GM23338 (cell line): ENCODE results near the gene LYZL4. TPM values are rescaled to one million over a fixed set of nuclear protein-coding genes. Genes with fewer than 3 reads are reported as not detected.

Experiments used
- ATAC-seq: fragments of 200-7000 bp; cut with Tn5 transposase; 3 replicates; pipeline ENCODE4 v1.9.1; 2020
- DNase-seq: peaks from one replicate; pipeline ENCODE4 v3.0.0-alpha.2; 2015; ENCODE audit warnings: low spot score
- H2AFZ ChIP-seq: fragments of 200-600 bp; sonication (generic); 2 replicates; pipeline ENCODE4 v1.8.0; 2016; ENCODE audit warnings: antibody characterized with exemption, mild to moderate bottlenecking, moderate library complexity
- H3F3A ChIP-seq: fragments of 200-600 bp; sonication (generic); replicated peaks from 2 replicates; pipeline ENCODE4 v1.8.0; 2017; ENCODE audit warnings: antibody characterized with exemption, mixed run types, low read depth
- H3K27ac ChIP-seq: fragments of 200-600 bp; sonication (generic); 2 replicates; pipeline ENCODE4 v1.6.1; 2016; ENCODE audit warnings: low read depth
- H3K27me3 ChIP-seq: fragments of 200-600 bp; sonication (generic); 2 replicates; pipeline ENCODE4 v1.8.0; 2016; ENCODE audit warnings: mild to moderate bottlenecking, mixed run types, moderate library complexity; ENCODE audit not compliant: insufficient read depth
- H3K36me3 ChIP-seq: fragments of 200-600 bp; sonication (generic); 2 replicates; pipeline ENCODE4 v1.8.0; 2016; ENCODE audit warnings: mild to moderate bottlenecking; ENCODE audit not compliant: insufficient read depth
- H3K4me1 ChIP-seq: fragments of 200-600 bp; sonication (generic); 2 replicates; pipeline ENCODE4 v1.8.0; 2016; ENCODE audit warnings: mild to moderate bottlenecking, moderate library complexity; ENCODE audit not compliant: insufficient read depth
- H3K4me2 ChIP-seq: fragments of 200-600 bp; sonication (generic); 2 replicates; pipeline ENCODE4 v1.7.1; 2017; ENCODE audit warnings: mixed run types
- H3K4me3 ChIP-seq: fragments of 200-600 bp; sonication (generic); 2 replicates; pipeline ENCODE4 v1.6.1; 2016; ENCODE audit warnings: mixed run types
- H3K79me2 ChIP-seq: fragments of 200-600 bp; sonication (generic); replicated peaks from 2 replicates; pipeline ENCODE4 v1.8.0; 2017; ENCODE audit warnings: mild to moderate bottlenecking; ENCODE audit not compliant: insufficient read depth
- H3K9me2 ChIP-seq: fragments of 200-600 bp; sonication (generic); 2 replicates; pipeline ENCODE4 v1.8.0; 2017; ENCODE audit not compliant: insufficient read depth
- H4K20me1 ChIP-seq: fragments of 200-600 bp; sonication (generic); replicated peaks from 2 replicates; pipeline ENCODE4 v1.8.0; 2017; ENCODE audit warnings: mild to moderate bottlenecking; ENCODE audit not compliant: insufficient read depth
- H3K27ac Mint-ChIP-seq: 2 replicates; pipeline ENCODE4 v1.8.0; 2020; ENCODE audit warnings: inconsistent platforms, mild to moderate bottlenecking, moderate library complexity, mixed read lengths
- H3K27me3 Mint-ChIP-seq: 3 replicates; pipeline ENCODE4 v1.8.0; 2022; ENCODE audit warnings: low read depth, mild to moderate bottlenecking, moderate library complexity, mixed read lengths, inconsistent platforms; ENCODE audit not compliant: insufficient read depth, poor library complexity
- H3K36me3 Mint-ChIP-seq: 3 replicates; pipeline ENCODE4 v1.8.0; 2021; ENCODE audit warnings: low read depth, mild to moderate bottlenecking, inconsistent platforms, moderate library complexity, mixed read lengths
- H3K4me1 Mint-ChIP-seq: 3 replicates; pipeline ENCODE4 v1.8.0; 2020; ENCODE audit warnings: mild to moderate bottlenecking, inconsistent platforms, mixed read lengths
- H3K4me3 Mint-ChIP-seq: 3 replicates; pipeline ENCODE4 v1.8.0; 2021; ENCODE audit warnings: moderate library complexity, mild to moderate bottlenecking, inconsistent platforms, mixed read lengths
- H3K9me3 Mint-ChIP-seq: 3 replicates; pipeline ENCODE4 v1.8.0; 2020; ENCODE audit warnings: moderate library complexity, mild to moderate bottlenecking, inconsistent platforms, mixed read lengths
- CREB1 ChIP-seq: fragments of 250-450 bp; sonication (Bioruptor Pico); IDR thresholded peaks from 2 replicates; pipeline ENCODE4 v1.5.0; 2020; ENCODE audit warnings: low read depth, mild to moderate bottlenecking, moderate library complexity
- CTCF ChIP-seq, 2 experiments: fragments of 200-600 bp in 1 of 2; sonication (generic) in 1 of 2; conservative IDR thresholded peaks; 2 replicates each; pipeline versions ENCODE4 v1.5.1 to v1.6.1; 2016 to 2017; ENCODE audit warnings: antibody characterized with exemption in 2 of 2, low read depth in 2 of 2, mild to moderate bottlenecking in 2 of 2, moderate library complexity in 1 of 2
- ETS1 ChIP-seq: IDR thresholded peaks from 2 replicates; pipeline ENCODE4 v1.6.1; 2016; ENCODE audit warnings: antibody characterized with exemption
- EZH2 ChIP-seq: fragments of 200-600 bp; sonication (generic); IDR thresholded peaks from one replicate; pipeline ENCODE4 v1.8.0; 2017; ENCODE audit warnings: antibody characterized with exemption, mild to moderate bottlenecking, low read depth; ENCODE audit not compliant: unreplicated experiment
- EZH2phosphoT487 ChIP-seq: fragments of 200-600 bp; sonication (generic); IDR thresholded peaks from one replicate; pipeline ENCODE4 v1.8.1; 2018; ENCODE audit warnings: antibody characterized with exemption; ENCODE audit not compliant: unreplicated experiment
- JUNB ChIP-seq: IDR thresholded peaks from one replicate; pipeline ENCODE4 v1.6.1; 2016; ENCODE audit warnings: antibody characterized with exemption; ENCODE audit not compliant: unreplicated experiment
- NANOG ChIP-seq: IDR thresholded peaks from 2 replicates; pipeline ENCODE4 v1.6.1; 2016; ENCODE audit warnings: antibody characterized with exemption, borderline replicate concordance
- POLR2AphosphoS5 ChIP-seq: IDR thresholded peaks from 2 replicates; pipeline ENCODE4 v1.6.1; 2016; ENCODE audit warnings: antibody characterized with exemption, low read depth
- REST ChIP-seq: IDR thresholded peaks from one replicate; pipeline ENCODE4 v1.6.1; 2018; ENCODE audit warnings: antibody characterized with exemption; ENCODE audit not compliant: unreplicated experiment
- STAT1 ChIP-seq: IDR thresholded peaks from one replicate; pipeline ENCODE4 v1.6.1; 2016; ENCODE audit warnings: antibody characterized with exemption; ENCODE audit not compliant: unreplicated experiment
- ZNF114 ChIP-seq: fragments of 250-450 bp; sonication (Bioruptor Pico); IDR thresholded peaks from 2 replicates; pipeline ENCODE4 v1.5.0; 2020; ENCODE audit warnings: mild to moderate bottlenecking, moderate library complexity
- ZNF331 ChIP-seq: fragments of 250-450 bp; sonication (Bioruptor Pico); IDR thresholded peaks from 2 replicates; pipeline ENCODE4 v1.5.0; 2020; ENCODE audit warnings: low read depth, mild to moderate bottlenecking, moderate library complexity
- polyA plus RNA-seq: library from polyadenylated mRNA; unstranded; fragments of >200 nt; fragmentation: Nextera tagmentation; extraction: Ambion mirVana; gene quantifications from 2 replicates; pipeline ENCODE4 v1.2.1, GENCODE V29; 2016
- total RNA-seq: library from RNA; depleted of rRNA; stranded (reverse); fragments of >200 nt; shearing (Covaris generic); gene quantifications from 2 replicates; pipeline ENCODE4 v1.2.3, GENCODE V29; 2014

LYZL4 gene
- total and polyA plus RNA-seq, 2 experiments from 2014 or later: not detected

DNA sequence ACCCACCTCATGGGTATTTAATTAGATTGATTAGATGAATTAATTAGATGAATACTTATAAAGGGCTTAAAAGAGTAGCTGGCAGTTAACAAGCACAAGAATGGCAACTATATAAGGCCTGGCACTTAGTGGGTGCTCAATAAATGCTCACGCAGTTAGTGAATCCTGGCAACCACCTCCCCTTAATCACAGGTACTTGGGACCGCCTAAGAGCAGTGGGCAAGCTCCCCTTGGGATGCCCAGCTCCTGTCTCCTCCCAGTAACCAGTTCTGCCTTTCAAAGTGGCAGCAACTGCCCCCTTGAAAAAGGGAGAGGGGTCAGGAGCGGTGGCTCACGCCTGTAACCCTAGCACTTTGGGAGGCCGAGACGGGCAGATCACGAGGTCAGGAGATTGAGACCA is 4.6 kb downstream of the LYZL4 start:
- Histone ChIP-seq H3K27ac (no peak overlapping the region), H2AFZ (no peak overlapping the region), H4K20me1 (no peaks in the 10 kb centered on the region), H3K4me2 (no peak overlapping the region), H3F3A (no peaks in the 10 kb centered on the region), H3K36me3 (no peaks in the 10 kb centered on the region), H3K27me3 (no peaks in the 10 kb centered on the region), H3K9me2 (0 out of 2 replicates have a peak, but pooled peaks cover 3% of the 10 kb centered on the region), H3K4me1 (no peaks in the 10 kb centered on the region), H3K79me2 (no peaks in the 10 kb centered on the region), H3K4me3 (no peak overlapping the region)
- Mint-ChIP-seq H3K9me3 (no peaks in the 10 kb centered on the region; the same call in 1 of the 3 replicates), H3K27ac (no peak overlapping the region), H3K4me3 (no peak overlapping the region), H3K27me3 (peaks cover 2% of the 10 kb centered on the region), H3K36me3 (no peaks in the 10 kb centered on the region), H3K4me1 (no peaks in the 10 kb centered on the region)
- TF ChIP-seq ETS1 (no peak), ZNF331 (CRISPR knock-in tag) (no peak)
- ATAC-seq (no peak), DNase-seq (no peak)

- Histone ChIP-seq H3K4me3 (no peak overlapping the region), H3K9me2 (0 out of 2 replicates have a peak, but pooled peaks cover 3% of the 10 kb centered on the region), H3K4me2 (no peak overlapping the region), H3K27me3 (no peaks in the 10 kb centered on the region), H3F3A (no peaks in the 10 kb centered on the region), H3K36me3 (no peaks in the 10 kb centered on the region), H2AFZ (no peak overlapping the region), H3K79me2 (no peaks in the 10 kb centered on the region), H3K4me1 (no peaks in the 10 kb centered on the region), H3K27ac (no peak overlapping the region), H4K20me1 (no peaks in the 10 kb centered on the region)
- H3K4me1 Mint-ChIP-seq: no peaks in the 10 kb centered on the region
- DNase-seq (no peak), ATAC-seq (no peak)
- H3K9me3 Mint-ChIP-seq: no peaks in the 10 kb centered on the region; the same call in 1 of the 3 replicates
- H3K36me3 Mint-ChIP-seq: no peaks in the 10 kb centered on the region
- peaks cover 2% of the 10 kb centered on the region for H3K27me3 Mint-ChIP-seq
- H3K27ac Mint-ChIP-seq: no peak overlapping the region
- no peak overlapping the region for H3K4me3 Mint-ChIP-seq
- TF ChIP-seq ETS1: no peak
- no peak for TF ChIP-seq JUNB
- no peak for TF ChIP-seq CREB1 (CRISPR knock-in tag)
- TF ChIP-seq ZNF331 (CRISPR knock-in tag): no peak
- no peak for TF ChIP-seq EZH2
- no peak for TF ChIP-seq CTCF (conservative IDR thresholded peaks at IDR 0.05; ENCODE audit: low read depth in 2 of 2)
- no peak for TF ChIP-seq POLR2AphosphoS5
- no peak for TF ChIP-seq REST
- no peak for TF ChIP-seq ZNF114 (CRISPR knock-in tag)
- no peak for TF ChIP-seq EZH2phosphoT487
- TF ChIP-seq NANOG: no peak
- no peak for TF ChIP-seq STAT1
Measured at GRCh38 chr3:42403737-42404136, 6.7 kb downstream of the LYZL4 start.
